Endothelial cell of umbilical vein (primary cell): Measurements from ENCODE around the gene L3MBTL4.

ENCODE experiments used
- EZH2 ChIP-seq: IDR thresholded peaks from 2 replicates; pipeline ENCODE4 v1.6.1; 2012; ENCODE audit warnings: borderline replicate concordance, low read depth, mild to moderate bottlenecking, moderate library complexity, low read length, inconsistent platforms; ENCODE audit not compliant: severe bottlenecking
- JUN ChIP-seq: IDR thresholded peaks from 2 replicates; pipeline ENCODE4 v1.6.1; 2011; ENCODE audit warnings: borderline replicate concordance, low read depth; ENCODE audit not compliant: insufficient read length, insufficient read depth
- MAX ChIP-seq: IDR thresholded peaks from 2 replicates; pipeline ENCODE4 v1.6.1; 2011; ENCODE audit not compliant: insufficient read depth, insufficient read length
- POLR2A ChIP-seq: IDR thresholded peaks from 2 replicates; pipeline ENCODE4 v1.6.1; 2012; ENCODE audit warnings: low read depth, mild to moderate bottlenecking, control low read depth, low read length
- POLR2AphosphoS5 ChIP-seq: IDR thresholded peaks from 2 replicates; pipeline ENCODE4 v1.6.1; 2012; ENCODE audit warnings: low read depth, mild to moderate bottlenecking, control low read depth, low read length, moderate library complexity; ENCODE audit not compliant: insufficient read depth
- TF ChIP-seq, protein P1 (sequence below), 2 donors: IDR thresholded peaks; 1 replicate in 1 of 2; 2 replicates in 1 of 2; pipeline ENCODE4 v1.5.1; 2011; ENCODE audit warnings: low read length in 2 of 2, mild to moderate bottlenecking in 2 of 2, moderate library complexity in 2 of 2, control low read depth in 1 of 2, inconsistent platforms in 1 of 2, low read depth in 1 of 2; ENCODE audit not compliant: insufficient read depth in 1 of 2; ENCODE audit errors: extremely low read depth in 1 of 2

- TF ChIP-seq, protein P1, sequence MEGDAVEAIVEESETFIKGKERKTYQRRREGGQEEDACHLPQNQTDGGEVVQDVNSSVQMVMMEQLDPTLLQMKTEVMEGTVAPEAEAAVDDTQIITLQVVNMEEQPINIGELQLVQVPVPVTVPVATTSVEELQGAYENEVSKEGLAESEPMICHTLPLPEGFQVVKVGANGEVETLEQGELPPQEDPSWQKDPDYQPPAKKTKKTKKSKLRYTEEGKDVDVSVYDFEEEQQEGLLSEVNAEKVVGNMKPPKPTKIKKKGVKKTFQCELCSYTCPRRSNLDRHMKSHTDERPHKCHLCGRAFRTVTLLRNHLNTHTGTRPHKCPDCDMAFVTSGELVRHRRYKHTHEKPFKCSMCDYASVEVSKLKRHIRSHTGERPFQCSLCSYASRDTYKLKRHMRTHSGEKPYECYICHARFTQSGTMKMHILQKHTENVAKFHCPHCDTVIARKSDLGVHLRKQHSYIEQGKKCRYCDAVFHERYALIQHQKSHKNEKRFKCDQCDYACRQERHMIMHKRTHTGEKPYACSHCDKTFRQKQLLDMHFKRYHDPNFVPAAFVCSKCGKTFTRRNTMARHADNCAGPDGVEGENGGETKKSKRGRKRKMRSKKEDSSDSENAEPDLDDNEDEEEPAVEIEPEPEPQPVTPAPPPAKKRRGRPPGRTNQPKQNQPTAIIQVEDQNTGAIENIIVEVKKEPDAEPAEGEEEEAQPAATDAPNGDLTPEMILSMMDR (IDR thresholded peaks at IDR 0.05; ENCODE audit: extremely low read depth in 1 of 2, insufficient read depth in 1 of 2, low read depth in 1 of 2, low read length in 2 of 2), result no peak
- TF ChIP-seq POLR2AphosphoS5, result no peak
- no peak for TF ChIP-seq MAX
- no peak for TF ChIP-seq EZH2
- no peak for TF ChIP-seq JUN
- no peak for TF ChIP-seq POLR2A
These were observed 326.3 kb downstream of the L3MBTL4 start for GRCh38 chr18:6088432-6088831.
